Esophagus (tissue), 2 donors: Measurements from ENCODE around the gene GPBP1L1. TPM values are rescaled to one million over a fixed set of nuclear protein-coding genes. Genes with fewer than 3 reads are reported as not detected.

Experiments used
- H3K27ac ChIP-seq, 2 donors: one replicate each; pipeline ENCODE4 v1.5.1; 2013; ENCODE audit warnings: low read depth in 2 of 2, mild to moderate bottlenecking in 2 of 2, inconsistent platforms in 1 of 2, low read length in 1 of 2, moderate library complexity in 1 of 2
- H3K27me3 ChIP-seq, 2 donors: one replicate each; pipeline ENCODE4 v1.6.1; 2013; ENCODE audit warnings: low read length in 2 of 2, control low read depth in 1 of 2, mild to moderate bottlenecking in 1 of 2; ENCODE audit not compliant: insufficient read depth in 2 of 2, control insufficient read depth in 1 of 2
- H3K36me3 ChIP-seq, 2 donors: one replicate each; pipeline ENCODE4 v1.6.1; 2013; ENCODE audit warnings: low read length in 1 of 2; ENCODE audit not compliant: control insufficient read depth in 2 of 2, insufficient read depth in 2 of 2
- H3K4me1 ChIP-seq, 2 donors: one replicate each; pipeline ENCODE4 v1.6.1; 2013; ENCODE audit warnings: low read length in 1 of 2; ENCODE audit not compliant: control insufficient read depth in 2 of 2, insufficient read depth in 2 of 2
- H3K4me3 ChIP-seq, 2 donors: one replicate each; pipeline ENCODE4 v1.5.1; 2013; ENCODE audit warnings: low read length in 2 of 2, mild to moderate bottlenecking in 2 of 2, low read depth in 1 of 2, moderate library complexity in 1 of 2
- H3K9me3 ChIP-seq, 2 donors: one replicate each; pipeline ENCODE4 v1.6.1; 2013; ENCODE audit warnings: mild to moderate bottlenecking in 2 of 2, low read depth in 1 of 2, low read length in 1 of 2, moderate library complexity in 1 of 2; ENCODE audit not compliant: control insufficient read depth in 2 of 2, insufficient read depth in 1 of 2
- WGBS, 2 donors: extraction: QIAGEN DNeasy Blood & Tissue Kit; methylation state at CpG; one replicate each; pipeline ENCODE4 v1.1.7; 2013; 5-methylcytosine and 5-hydroxymethylcytosine counted together
- polyA plus RNA-seq, 2 donors: library from polyadenylated mRNA; stranded (reverse); fragments of 200-250 nt; gene quantifications; one replicate each; pipeline ENCODE4 v1.2.3, GENCODE V29; 2013
- donor health status: healthy with polysubstance abuse.
- donor health status: Bipolar disorder and iron deficiency.

The GPBP1L1 gene
- polyA plus RNA-seq, 2 donors: 48.6 to 53.0 TPM

GRCh38 chr1:45644661-45645060 is 41.7 kb downstream of the GPBP1L1 start:
- Histone ChIP-seq H3K9me3 (no peaks in the 10 kb centered on the region), H3K27me3 (no peaks in the 10 kb centered on the region), H3K4me3 (no peak overlapping the region), H3K27ac (no peak overlapping the region), H3K36me3 (peaks cover 0 to 2% of the 10 kb centered on the region in 2 donors), H3K4me1 (no peaks in the 10 kb centered on the region)
- 79 to 90% methylated on average over 2 of the region's 2 CpGs for WGBS, 2 donors

- H3K4me3 ChIP-seq: no peak overlapping the region
- H3K9me3 ChIP-seq: no peaks in the 10 kb centered on the region
- no peaks in the 10 kb centered on the region for H3K27me3 ChIP-seq
- H3K36me3 ChIP-seq: peaks cover 0 to 2% of the 10 kb centered on the region in 2 donors
- peak overlapping the region; percentile 33 to 72 for H3K27ac ChIP-seq
- H3K4me1 ChIP-seq: no peaks in the 10 kb centered on the region
Observed at GRCh38 chr1:45643978-45644377, 42.4 kb downstream of the GPBP1L1 start.

- Histone ChIP-seq H3K4me1 (no peaks in the 10 kb centered on the region), H3K4me3 (no peak overlapping the region), H3K36me3 (peaks cover 0 to 2% of the 10 kb centered on the region in 2 donors), H3K9me3 (no peaks in the 10 kb centered on the region), H3K27me3 (no peaks in the 10 kb centered on the region), H3K27ac (no peak overlapping the region)
- WGBS, 2 donors: 62 to 88% methylated on average over 5 of the region's 5 CpGs
Observed at GRCh38 chr1:45643321-45643720, 43.0 kb downstream of the GPBP1L1 start.

- Histone ChIP-seq H3K27me3 (no peaks in the 10 kb centered on the region), H3K27ac (peak overlapping the region in 1 of 2 donors; percentile 49), H3K4me3 (no peak overlapping the region), H3K4me1 (no peaks in the 10 kb centered on the region), H3K36me3 (peaks cover 0 to 5% of the 10 kb centered on the region in 2 donors), H3K9me3 (no peaks in the 10 kb centered on the region)
- WGBS, 2 donors: 87 to 88% methylated on average over 1 of the region's 1 CpG
Observed at GRCh38 chr1:45640293-45640692, 46.0 kb downstream of the GPBP1L1 start.

- H3K4me3 ChIP-seq: no peak overlapping the region
- peaks cover 10 to 26% of the 10 kb centered on the region in 2 donors for H3K36me3 ChIP-seq
- no peaks in the 10 kb centered on the region for H3K9me3 ChIP-seq
- WGBS, 2 donors: 62 to 84% methylated on average over 1 of the region's 1 CpG
- no peaks in the 10 kb centered on the region for H3K27me3 ChIP-seq
- H3K27ac ChIP-seq: no peak overlapping the region
- H3K4me1 ChIP-seq: no peaks in the 10 kb centered on the region
Observed at GRCh38 chr1:45635211-45635610, 51.1 kb downstream of the GPBP1L1 start.

GRCh38 chr1:45630429-45630828 is 55.9 kb downstream of the GPBP1L1 start:
- 81 to 93% methylated on average over 1 of the region's 1 CpG for WGBS, 2 donors
- H3K4me1 ChIP-seq: no peaks in the 10 kb centered on the region
- no peak overlapping the region for H3K4me3 ChIP-seq
- no peak overlapping the region for H3K27ac ChIP-seq
- no peaks in the 10 kb centered on the region for H3K9me3 ChIP-seq
- peaks cover 15 to 34% of the 10 kb centered on the region in 2 donors for H3K36me3 ChIP-seq
- no peaks in the 10 kb centered on the region for H3K27me3 ChIP-seq

GRCh38 chr1:45629035-45629434 is 57.3 kb downstream of the GPBP1L1 start:
- peaks cover 15 to 28% of the 10 kb centered on the region in 2 donors for H3K36me3 ChIP-seq
- H3K4me1 ChIP-seq: no peaks in the 10 kb centered on the region
- H3K9me3 ChIP-seq: no peaks in the 10 kb centered on the region
- no peak overlapping the region for H3K4me3 ChIP-seq
- no peaks in the 10 kb centered on the region for H3K27me3 ChIP-seq
- H3K27ac ChIP-seq: no peak overlapping the region

- H3K4me3 ChIP-seq: no peak within 1 kb of the TSS
- H3K27me3 ChIP-seq: no peaks in the 10 kb centered on the region
- no peak within 1 kb of the TSS for H3K27ac ChIP-seq
- H3K36me3 ChIP-seq: peaks cover 5 to 20% of the 10 kb centered on the region in 2 donors
- no peaks in the 10 kb centered on the region for H3K9me3 ChIP-seq
- H3K4me1 ChIP-seq: peaks cover 0 to 3% of the 10 kb centered on the region in 2 donors
- WGBS, 2 donors: 22 to 23% methylated on average over 4 of the region's 4 CpGs
Observed at GRCh38 chr1:45623972-45624371, 62.4 kb downstream of the GPBP1L1 start, which contains the start of gene CCDC17. CCDC17 (minus strand) TSS chr1:45624054; CDS start chr1:45623909, 145 bp downstream.

GRCh38 chr1:45622524-45623394 is 63.6 kb downstream of the GPBP1L1 start:
- Histone ChIP-seq H3K4me3 (no peak overlapping the region), H3K27ac (no peak overlapping the region), H3K27me3 (no peaks in the 10 kb centered on the region), H3K4me1 (peaks cover 0 to 3% of the 10 kb centered on the region in 2 donors), H3K9me3 (no peaks in the 10 kb centered on the region), H3K36me3 (peaks cover 3 to 20% of the 10 kb centered on the region in 2 donors)
- 55 to 74% methylated on average over 76 to 78 of the region's 78 CpGs for WGBS, 2 donors
